ENCODE results near the gene SNRNP25.

The SNRNP25 gene

GRCh38 chr16:78444-79150 lies 25.0 kb downstream of the SNRNP25 start:
- DNase-seq: peak; percentile 35

- DNase-seq: no peak
Measured at GRCh38 chr16:79151-80054, 25.8 kb downstream of the SNRNP25 start.

DNA sequence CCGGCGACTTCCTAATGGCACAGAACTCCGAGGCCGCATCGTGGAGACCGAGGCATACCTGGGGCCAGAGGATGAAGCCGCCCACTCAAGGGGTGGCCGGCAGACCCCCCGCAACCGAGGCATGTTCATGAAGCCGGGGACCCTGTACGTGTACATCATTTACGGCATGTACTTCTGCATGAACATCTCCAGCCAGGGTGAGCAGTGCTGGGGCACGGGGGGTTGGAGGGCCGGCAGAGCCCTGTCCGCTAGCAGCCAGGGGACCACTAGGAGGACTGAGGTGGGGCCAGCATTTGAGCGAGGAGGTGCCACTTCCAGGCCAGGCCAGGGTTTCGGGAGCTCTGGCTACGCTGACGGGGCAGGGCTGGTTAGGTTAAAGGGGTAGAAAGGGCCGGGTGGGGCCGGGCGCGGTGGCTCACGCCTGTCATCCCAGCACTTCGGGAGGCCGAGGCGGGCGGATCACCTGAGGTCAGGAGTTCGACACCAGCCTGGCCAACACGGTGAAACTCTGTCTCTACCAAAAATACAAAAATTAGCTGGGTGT lies 29.5 kb downstream of the SNRNP25 start:
- DNase-seq: no peak

DNA sequence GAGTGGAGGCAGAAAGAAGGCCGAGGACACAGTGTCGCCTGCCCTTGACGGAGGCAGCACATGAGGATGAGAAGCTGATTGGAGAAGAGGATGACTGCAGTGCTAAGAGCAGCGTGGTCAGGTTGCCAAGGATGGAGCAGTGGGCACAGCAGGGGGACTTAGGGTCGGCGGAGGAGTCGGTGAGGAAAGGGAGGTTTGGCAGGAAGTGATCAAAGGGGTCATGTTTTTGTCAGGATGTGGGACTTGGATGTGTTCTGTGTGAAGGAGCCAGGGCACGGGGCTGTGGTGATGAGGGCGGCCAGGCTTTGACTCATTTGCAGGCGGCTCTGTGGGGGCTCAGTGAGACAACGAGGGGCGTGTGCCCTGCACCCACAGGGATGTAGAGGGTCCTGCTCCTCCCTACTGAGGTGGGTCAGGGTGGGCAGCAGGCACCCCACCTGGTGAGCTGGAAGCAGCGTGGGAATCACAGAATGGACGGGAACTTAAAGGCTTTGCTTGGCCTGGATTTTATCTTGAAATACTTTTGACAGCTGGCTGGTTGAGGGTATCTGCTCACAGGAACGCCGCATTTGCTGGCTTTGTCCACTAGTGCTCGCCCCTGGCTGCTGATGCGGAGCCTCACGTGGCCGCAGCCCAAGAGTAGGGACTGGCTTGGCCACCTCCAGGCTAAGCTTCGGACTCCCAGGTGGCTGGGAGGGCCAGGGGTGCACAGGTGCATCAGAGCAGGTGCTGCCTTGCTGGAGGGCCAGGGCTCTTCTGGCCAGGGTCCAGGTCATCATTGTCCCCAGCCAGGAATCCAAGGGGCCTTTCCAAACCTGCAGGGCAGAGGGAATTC lies 30.4 kb downstream of the SNRNP25 start:
- DNase-seq: no peak

DNA sequence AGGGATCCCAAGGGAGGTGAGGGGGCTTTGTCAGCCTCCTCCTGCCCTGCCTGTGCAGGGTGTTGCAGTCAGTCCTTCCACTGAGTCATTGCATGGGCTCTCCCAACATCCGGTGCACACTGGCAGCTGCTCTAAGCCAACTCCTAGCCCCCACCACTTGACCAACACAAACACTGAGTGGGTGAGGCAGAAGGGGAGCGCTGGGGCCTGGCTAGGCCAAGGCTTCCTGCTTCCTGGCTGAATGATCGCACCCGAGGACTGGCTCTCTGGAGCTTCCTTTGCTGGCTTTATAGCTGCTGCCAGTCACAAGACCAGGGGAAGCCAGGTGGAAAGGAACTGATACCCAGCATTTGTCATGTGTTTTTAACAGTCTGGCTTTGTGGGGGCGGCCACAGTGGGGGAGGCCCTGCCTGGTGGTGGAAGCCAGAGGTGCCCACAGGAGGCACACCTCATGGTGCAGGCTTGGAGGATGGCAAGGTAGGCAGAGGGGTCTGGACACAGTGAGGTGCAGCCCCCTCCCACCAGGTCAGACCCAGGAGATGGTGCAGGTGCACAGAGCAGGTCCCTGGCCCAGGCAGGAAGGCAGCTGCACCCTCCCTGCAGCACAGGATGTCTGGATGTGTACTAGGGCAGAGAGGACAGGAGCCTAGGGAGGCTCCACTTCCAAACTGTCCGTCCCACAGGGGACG lies 31.2 kb downstream of the SNRNP25 start:
- peak; percentile 81 for DNase-seq

DNA sequence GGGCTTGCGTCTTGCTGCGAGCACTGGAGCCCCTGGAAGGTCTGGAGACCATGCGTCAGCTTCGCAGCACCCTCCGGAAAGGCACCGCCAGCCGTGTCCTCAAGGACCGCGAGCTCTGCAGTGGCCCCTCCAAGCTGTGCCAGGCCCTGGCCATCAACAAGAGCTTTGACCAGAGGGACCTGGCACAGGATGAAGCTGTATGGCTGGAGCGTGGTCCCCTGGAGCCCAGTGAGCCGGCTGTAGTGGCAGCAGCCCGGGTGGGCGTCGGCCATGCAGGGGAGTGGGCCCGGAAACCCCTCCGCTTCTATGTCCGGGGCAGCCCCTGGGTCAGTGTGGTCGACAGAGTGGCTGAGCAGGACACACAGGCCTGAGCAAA lies 31.8 kb downstream of the SNRNP25 start:
- DNase-seq: no peak

- DNase-seq: no peak
Measured at GRCh38 chr16:85865-86264, 32.2 kb downstream of the SNRNP25 start.

- no peak for DNase-seq
Measured at GRCh38 chr16:86483-86952, 32.9 kb downstream of the SNRNP25 start.

DNA sequence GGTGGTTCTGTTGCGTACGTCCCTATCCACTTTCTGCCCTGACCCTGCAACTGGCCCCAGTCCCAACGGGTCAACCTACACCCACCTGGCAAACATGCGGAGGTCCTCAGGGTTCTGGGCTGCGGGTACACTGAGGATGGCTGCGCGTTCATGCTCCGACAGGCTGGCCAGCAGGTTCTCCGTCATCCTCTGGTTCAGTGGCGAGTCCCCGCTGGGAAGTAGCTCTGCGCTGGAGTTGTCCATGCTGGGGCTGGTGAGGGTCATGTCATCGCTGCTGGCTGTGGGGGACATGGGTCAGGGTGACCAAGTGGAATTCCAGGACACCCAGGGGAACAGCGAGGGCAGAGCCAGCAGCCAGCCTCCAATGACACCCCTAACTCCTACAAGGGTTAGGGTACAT lies 35.0 kb downstream of the SNRNP25 start:
- DNase-seq: no peak

- no peak for DNase-seq
Measured at GRCh38 chr16:89391-90302, 36.0 kb downstream of the SNRNP25 start.

GRCh38 chr16:91484-91883 lies 37.9 kb downstream of the SNRNP25 start:
- no peak for DNase-seq

- no peak for DNase-seq
Measured at GRCh38 chr16:92431-93339, 39.1 kb downstream of the SNRNP25 start.

- no peak for DNase-seq
Measured at GRCh38 chr16:94918-95265, 41.3 kb downstream of the SNRNP25 start.

- DNase-seq: peak; percentile 84
Measured at GRCh38 chr16:96935-97381, 43.3 kb downstream of the SNRNP25 start.

DNA sequence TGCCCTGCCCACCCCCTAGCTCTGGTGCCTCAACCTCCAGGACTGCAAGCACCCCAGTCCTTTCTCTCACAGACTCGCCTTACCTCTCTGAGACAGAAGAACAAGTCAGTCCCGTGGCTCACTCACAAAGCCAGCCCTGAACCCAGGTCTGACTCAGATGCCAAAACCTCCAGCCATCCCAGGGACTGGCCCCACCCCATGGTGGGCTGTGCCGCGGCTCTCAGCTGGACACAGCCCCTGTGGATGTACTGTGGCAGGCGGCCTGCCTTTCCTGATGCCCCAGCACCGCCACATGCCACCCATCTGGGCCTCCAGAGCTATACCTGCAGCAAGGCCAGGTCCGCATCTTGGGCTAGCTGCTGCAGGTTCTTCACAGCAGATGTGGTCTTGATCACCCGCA lies 44.2 kb downstream of the SNRNP25 start:
- no peak for DNase-seq

DNA sequence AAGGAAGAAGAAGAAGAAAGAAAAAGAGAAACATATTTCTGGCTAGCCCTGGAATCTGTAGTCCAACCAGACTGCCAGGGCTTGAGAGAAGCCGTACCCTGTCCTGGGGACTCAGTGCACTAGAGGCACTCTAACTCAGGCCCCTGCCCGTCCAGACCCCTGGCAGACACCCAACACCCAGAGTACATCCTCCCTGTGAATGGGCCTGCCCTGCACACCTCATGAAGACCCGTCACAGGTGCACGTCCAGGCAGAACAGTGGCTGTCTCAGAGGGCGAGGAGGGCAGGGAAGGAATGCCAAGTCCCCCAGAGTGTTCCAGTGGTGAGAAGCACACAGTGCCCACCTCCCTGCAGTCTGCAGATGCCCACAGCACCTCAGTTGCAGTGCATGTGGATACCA lies 47.4 kb downstream of the SNRNP25 start:
- DNase-seq: no peak

GRCh38 chr16:101586-101985 lies 48.0 kb downstream of the SNRNP25 start:
- no peak for DNase-seq

DNA sequence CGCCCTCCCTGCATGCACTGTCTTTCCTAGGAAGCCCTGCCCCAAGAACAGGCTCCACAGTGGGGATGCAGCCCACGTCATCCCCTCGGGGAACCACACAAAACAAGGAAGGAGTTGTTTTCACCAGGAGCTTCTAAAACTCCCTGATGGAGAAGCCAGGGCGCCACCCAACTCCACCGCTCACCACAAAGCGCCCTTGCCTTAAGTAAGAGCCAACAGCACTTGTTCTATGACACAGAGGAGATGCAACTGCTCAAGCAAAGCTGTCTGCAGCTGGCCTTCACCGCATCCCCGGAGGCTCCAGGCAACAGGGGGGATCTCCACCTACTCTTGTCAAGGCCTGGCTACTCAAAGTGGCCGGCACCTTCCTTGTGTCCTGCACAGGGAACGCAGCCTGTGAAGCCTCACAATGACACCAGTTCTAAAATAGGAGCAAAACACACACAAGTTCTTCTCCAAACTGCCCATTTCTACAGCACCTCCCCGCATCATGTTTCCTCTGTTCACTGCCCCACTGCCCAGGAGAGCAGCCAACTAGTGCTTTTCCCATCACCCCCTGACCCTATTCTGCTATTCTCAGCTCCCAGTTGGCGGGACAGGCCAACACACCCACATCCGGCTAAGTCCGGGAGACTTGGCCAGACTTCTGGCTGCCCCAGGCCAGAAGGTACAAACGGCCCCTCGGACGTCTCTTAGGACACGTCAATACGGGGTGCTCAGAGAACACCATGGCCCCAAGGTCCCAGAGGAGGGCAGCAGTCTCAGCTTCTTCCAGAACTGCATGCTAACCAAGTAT lies 48.6 kb downstream of the SNRNP25 start:
- DNase-seq: no peak

DNA sequence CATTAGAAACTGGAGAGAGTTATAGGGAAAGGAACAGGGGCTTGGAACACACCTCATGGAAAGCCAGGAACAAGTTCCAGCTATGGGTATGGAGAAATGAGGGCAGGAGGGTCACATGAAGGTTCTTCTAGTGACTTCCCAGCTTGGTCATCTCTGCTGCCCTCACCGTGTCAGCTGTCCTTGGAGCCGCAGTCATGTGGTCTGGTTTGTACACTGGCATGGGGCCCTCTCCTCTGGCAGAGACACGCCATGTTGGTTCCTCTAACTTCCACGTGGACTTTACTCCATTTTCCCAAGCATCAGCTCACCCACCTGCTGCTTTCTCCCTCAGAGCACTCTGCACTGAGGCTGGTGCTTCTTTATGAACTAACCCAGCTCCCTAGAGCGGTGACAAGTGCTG lies 50.7 kb downstream of the SNRNP25 start:
- DNase-seq: no peak

Data from fibroblast of skin of right biceps (primary cell).